NCI-H146 treated with DMSO at 0.1 percent for 48 hours (cell line): ENCODE data around the gene KBTBD13.
"Not testable (repeated sequence)": the region's sequence is repeated elsewhere in the genome, so short reads cannot be mapped to it uniquely, and the experiment has no call there.

ENCODE experiments used
- DNase-seq: peaks from one replicate; lab custom pipeline; 2025; ENCODE audit not compliant: unreplicated experiment; lab: John Stamatoyannopoulos, UW

Gene KBTBD13

DNA sequence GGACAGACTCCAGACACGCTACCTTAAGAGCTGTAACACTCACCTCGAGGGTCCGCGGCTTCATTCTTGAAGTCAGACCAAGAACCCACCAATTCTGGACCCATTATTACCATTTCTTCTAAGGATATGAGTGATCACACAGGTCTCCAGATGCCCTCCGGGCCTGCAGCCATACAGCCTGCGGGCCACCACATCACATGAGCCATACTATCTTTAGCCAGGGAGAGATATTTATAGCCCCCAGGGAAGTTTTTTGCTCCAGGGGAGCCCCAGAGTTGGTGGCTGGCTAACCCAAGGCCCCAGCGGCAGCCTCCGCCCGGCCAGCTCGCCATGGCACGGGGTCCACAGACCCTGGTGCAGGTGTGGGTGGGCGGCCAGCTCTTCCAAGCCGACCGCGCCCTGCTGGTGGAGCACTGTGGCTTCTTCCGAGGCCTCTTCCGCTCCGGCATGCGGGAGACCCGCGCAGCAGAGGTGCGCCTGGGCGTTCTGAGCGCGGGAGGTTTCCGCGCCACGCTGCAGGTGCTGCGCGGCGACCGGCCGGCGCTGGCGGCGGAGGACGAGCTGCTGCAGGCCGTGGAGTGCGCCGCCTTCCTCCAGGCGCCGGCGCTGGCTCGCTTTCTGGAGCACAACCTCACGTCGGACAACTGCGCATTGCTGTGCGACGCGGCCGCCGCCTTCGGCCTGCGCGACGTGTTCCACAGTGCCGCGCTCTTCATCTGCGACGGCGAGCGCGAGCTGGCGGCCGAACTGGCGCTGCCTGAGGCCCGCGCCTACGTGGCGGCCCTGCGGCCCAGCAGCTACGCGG, at the start of gene KBTBD13:
Gene KBTBD13 (plus strand): TSS at position 261 of the 805 bp plus-strand sequence. CDS start 70 bp downstream, at position 331.
- no peak for DNase-seq

DNA sequence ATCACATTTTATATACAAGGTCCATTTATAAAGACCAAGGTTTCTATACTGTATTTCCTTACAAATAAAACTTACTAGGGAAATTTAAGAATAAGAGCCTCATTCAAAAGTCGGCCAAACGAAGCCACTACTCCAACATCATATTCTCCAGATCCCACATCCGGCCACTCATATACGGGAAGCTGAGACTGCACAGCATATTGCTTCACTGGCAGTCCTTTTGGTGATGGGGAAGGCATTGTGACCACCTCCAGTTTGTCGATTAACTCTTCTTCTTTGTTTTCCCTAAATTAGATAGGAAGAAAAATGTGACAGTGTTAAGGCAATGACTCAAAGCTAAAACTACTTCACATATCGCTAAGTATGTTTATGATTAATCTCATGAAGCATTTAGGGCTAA, 49.8 kb upstream of the KBTBD13 start:
- DNase-seq = no peak

DNA sequence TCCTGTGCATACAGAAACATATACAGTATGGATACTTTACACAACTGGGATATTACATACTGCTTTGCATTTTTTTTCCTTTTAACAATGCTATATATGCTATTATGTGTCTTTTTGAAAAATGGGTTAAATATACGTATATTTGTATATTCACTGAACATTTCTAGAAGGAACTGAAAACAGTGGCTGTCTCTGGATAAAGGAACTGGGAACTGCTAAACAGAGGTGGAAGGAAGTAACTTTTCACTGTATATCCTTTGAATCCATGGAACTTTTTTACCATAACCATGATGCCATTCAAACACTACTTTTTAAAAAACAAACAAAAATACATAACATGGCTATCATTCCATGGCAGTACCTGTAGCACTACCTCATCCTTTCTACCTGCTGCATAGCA, 49.0 kb upstream of the KBTBD13 start:
- DNase-seq = no peak

DNA sequence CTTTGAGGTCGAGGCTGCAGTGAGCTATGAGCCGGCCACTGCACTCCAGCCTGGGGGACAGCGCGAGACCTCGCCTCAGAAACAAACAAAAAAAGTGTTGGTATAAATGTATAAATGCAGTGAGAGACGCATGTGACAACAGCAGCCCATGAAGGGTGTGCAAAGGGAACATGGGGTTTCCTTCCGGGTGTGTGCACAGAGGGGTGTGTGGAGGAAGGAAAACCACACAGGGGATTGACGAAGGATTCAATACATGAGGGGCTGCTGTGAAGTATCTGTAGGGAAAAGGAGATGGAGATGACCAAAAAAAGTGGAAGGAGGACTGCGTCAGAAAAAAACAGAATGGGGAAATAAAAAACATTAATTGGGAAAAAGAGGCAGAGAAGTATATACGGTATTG, 48.2 kb upstream of the KBTBD13 start:
- DNase-seq = no peak

DNA sequence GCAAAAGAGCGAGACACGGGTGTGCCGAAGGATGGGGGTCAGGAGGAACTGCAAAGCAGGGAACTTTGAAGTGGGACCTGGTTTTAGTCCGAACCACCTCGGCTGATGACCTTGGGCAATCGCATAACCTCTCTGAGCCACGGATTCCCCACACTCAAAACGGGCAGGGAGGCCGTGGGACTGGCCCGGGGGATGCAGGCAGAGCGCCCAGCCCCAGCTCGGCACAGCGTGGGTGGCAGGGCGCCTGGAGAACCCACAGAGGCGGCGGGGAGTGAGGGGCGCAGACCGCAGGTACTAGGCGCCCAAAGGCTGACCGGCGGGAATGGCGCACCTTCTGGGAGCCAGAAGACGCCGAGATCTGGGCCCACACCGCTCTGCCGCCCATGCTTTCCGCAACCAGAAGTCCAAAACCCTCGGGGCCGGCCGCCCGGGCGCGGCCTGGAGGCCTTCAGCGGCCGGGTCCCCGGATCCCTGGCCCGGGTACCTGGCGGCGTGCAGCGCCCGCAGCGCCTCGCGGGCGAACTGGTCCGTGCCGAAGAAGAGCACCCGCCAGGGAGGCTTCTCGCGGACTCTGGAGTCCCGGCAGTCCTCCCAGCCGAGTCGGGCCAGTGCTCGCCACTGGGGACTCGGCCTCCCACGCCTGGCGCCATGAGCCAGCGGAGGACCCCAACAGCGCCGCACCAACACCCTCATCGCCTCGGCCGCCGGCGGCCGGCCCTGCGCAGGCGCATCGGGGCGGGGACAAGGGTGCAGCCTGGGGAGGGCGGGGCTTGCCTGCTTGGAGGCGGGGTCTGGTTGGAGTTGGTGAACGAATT, 47.4 kb upstream of the KBTBD13 start, which contains the start of gene MTFMT:
Gene MTFMT (minus strand): TSS at position 719 of the 815 bp plus-strand sequence. CDS start 26 bp downstream, at position 693.
- DNase-seq = peak; percentile 9

DNA sequence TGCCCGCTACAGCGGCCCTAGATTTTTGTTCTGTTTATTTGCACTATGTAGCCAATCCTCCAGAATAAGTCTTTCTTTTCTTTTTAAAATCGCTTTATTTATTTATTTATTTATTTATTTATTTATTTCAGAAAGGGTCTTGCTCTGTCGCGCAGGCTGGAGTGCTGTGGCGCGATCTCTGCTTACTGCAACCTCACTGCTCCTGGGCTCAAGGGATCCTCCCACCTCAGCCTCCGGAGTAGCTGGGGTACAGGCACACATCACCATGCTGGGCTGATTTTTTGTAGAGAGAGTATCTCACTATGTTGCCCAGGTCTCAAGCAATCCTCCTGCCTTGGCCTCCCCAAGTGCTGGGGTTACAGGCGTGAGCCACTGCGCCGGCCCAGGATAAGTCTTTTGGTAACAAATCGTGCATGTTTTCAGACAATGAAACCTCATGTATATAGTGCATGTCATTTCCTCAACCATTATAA, 46.8 kb upstream of the KBTBD13 start:
- DNase-seq = no peak

DNA sequence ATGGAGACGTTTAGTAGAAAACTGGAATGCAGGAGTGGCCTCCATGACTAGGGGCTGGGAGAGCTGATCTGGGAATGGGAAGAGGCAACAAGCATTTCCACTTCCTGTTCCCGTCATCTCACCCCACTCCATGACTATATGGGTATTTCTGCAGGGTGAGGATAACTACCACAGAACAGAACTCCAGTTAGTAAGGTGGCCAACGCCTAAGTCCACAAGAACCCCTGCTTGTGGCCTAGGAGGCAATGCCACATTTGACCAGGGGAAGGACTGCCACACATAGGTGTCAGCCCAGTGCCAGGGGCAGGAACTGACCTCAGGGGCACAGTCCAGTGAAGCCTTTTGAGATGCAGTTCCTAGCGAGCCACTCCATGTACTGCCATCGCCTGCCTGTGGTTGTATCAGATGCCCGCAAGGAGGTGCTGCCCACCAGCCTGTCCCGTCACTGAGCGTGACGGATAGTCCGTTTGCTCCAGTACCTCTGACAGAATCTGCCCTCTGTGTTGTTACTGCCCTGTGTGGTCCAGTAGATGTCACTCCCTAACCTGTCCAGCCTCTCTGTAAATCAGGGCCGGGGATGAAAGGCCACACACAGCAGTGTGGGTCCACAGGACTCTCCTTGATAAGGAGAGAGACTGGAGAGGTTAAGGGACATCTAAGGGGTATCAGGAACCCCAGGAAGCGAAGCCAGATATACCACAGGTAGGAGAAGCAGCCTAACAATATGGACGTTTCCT, 43.6 kb upstream of the KBTBD13 start:
- DNase-seq = peak; percentile 41

DNA sequence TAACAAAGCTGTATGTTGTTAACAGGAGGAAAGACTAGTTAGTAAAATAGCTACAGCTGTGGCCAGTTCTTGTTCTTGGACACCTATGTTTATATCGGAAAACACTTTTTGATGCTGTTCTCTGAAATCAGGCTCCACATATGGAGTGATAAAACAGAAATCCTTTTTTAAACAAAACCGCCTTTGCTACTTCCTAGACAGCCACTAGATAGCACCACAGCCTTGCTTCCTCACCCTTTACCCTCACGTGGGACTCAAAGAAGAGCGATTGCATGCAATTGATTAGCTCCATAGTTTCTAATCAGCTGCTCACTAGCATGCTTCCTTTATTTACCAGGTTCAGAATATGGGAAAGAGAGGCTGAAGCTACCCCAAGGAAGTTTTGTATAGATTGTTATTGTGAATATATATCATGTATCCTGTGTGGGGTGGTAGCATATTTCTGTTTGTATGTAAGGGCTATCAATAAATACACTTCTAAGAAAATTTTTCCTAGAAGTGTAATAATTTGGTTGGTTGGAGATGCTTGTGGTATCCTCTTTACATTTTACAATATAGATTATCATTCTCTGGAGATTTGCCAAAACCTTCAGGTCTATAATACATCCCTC, 42.8 kb upstream of the KBTBD13 start:
- peak; percentile 24 for DNase-seq

DNA sequence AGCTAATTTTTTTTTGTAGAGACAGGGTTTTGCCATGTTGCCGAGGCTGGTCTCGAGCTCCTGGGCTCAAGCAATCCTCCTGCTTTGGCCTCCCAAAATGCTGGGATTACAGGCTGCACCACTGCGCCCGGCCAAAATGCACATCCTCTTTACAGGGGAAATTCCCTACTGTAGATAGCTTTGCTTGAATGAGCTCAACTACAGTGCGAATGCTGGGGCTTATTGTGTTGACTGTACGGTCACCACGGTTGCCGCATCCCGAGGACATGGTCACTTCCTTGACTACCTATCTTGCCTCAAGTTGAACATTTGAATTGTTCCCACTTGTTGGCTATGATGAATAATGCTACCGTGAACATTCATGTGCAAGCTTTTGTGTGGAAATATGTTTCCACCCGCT, 41.8 kb upstream of the KBTBD13 start:
- DNase-seq = no peak

DNA sequence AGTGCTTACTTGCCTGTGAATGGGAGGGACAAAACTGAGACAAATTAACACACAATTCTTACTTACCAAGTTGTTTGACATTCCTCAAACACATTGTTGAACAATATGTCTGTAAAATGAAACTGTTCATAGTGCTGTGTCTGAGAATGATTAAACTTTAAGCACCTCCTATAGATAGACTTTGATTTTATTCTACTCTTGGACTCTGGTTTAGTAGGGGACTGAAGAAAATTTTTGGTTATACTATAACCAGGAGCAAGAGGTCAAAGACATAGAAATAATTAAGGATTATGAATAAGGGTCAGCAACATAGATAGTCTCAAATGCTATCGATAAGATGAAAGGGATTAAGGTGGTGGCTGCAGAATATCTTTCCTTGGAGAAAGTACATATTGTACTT, 39.2 kb upstream of the KBTBD13 start:
- DNase-seq = no peak

DNA sequence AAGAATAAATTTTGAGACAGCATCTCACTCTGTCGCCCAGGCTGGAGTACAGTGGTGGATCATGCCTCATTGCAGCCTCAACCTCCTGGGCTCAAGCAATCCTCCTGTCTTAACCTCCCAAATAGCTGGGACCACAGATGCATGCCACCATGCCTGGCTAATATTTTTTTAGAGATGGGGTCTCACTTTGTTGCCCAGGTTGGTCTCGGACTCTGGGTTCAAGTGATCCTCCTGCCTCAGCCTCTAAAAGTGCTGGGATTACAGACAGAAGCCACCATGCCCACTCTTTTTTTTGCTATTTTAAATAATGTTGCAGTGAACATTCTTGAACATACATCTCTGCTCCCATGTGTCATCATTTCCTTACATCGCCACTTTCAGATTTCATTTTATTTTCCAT, 38.1 kb upstream of the KBTBD13 start:
- DNase-seq = no peak

DNA sequence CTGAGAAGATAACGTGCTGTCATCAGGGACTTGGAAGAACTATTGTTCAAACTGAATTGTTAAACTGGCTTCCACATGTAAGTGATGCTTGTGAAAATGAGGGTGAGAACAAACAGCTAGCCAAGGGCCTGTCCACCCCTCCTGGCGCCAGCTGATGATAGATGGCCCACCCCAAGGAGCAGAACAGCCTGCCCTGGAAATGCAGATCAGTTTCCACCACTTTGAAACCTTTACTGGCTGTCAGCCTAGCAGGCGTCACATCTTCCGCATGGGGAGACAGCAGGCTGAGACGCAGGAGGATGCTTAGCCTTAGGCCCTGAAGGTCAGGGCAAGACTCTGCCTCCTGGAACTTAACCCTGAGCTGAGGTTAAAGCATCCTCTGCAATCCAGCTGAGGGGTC, 37.7 kb upstream of the KBTBD13 start:
- DNase-seq = no peak

DNA sequence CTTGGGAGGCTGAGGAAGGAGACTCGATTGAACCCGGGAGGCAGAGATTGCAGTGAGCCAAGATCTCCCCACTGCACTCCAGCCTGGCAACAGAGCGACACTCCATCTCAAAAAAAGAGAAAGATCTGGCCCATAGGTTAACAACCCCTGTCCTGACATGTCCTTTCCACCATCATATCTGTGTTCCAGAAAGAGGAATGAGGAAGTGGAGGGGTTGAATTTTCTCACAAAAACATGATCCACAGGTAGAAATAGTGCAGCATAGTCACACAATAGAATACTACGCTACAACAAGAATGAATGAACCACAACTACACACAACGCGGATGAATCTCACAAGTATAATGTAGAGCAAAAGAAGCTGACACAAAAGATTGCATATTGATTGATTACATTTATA, 36.1 kb upstream of the KBTBD13 start:
- DNase-seq = no peak

DNA sequence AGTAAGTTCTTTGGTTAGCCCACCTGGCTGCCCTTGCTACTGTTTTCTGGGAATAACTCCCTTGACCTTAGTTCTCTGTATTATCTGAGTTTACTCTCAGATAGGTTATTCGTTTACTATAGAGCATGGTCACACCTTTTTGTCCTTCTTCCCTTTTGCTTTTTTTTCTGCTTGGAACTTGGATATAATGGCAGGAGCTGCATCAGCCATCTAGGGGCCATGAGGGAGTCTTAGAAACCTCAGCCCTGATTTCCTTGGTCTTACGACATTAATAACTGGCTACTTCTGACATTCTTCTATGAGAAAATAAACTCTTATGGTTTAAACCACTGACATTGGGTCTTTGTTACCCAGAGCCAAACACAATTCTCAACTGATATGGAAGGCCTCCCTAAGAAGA, 34.8 kb upstream of the KBTBD13 start:
- DNase-seq = no peak

DNA sequence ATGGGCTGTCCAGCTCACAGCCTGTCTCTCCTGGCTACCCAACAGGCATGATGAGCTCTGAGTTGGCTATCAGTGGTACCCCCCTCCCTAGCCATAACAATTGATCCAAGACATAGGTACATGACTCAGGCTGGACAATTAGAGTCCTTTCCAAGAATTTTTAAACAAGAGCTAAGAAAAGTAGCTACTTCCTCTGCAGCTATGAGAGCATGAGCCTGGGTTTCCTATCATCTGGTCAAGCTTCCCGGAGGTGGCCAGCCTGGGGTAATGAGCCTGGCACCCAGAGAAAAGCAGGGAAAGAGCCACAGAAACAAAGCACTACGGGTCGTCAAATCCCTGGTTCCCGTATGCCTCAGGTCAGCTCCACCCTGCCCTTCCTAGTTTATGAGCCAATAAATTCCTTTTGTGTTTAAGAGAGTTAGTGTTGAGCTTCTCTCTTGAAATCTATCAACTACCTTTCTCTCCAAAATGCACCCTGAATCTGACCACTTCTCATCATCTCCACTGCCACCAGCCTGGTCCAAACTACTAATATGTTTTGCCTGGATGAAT, 33.7 kb upstream of the KBTBD13 start:
- DNase-seq = no peak

DNA sequence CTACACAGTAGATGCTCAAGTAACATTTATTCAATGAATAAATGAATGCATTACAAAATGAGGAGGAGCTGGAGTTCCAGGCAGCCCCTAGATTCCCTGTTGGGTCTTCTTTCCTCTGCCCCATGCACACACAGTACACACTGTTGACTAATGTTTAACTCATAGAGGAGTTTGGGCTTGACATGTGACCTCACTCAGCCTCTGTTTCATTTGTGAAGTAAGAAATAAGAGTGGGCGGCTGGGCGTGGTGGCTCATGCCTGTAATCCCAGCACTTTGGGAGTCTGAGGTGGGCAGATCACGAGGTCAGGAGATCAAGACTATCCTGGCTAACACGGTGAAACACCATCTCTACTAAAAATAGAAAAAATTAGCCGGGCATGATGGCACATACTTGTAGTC, 32.3 kb upstream of the KBTBD13 start:
- not testable (repeated sequence) for DNase-seq

DNA sequence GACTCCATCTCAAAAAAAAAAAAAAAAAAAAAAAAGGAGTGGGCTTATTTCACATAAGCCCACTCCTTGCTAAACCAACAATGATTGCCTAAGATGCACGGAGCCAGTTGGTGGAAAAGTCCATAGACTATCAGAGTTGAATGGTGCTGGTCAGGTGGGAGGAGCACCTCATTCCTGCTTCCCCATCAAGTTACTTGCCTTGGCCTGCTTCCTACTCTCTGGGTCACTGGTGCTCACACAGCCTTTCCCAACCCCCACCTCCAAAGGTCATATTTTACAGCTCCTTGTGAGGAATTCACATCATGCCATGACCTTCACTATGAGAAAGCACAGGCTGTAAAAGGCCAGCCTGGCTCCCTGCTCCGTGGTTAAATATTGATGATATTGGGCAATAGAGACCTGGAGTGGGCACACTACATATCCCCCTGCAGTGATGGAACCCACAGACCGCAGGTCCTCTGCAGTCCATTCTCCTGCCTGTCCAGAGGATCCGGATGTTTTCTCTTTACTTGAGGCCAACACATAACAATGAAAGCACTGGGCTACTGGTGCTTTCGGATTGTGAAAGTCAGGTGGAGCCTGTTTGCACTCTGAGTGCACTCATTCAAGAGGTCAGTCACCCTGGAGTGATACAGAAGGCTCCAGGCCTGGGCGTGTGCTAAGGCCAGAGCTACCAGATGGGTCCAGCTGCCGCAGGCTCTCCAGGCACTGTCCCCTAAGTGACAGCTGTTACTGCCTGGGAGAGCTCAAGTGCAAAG, 31.6 kb upstream of the KBTBD13 start, which contains the start of gene SLC51B:
Gene SLC51B (plus strand): TSS at position 664 of the 758 bp plus-strand sequence. CDS start 4,618 bp downstream, outside the sequence.
- peak; percentile 79 for DNase-seq

DNA sequence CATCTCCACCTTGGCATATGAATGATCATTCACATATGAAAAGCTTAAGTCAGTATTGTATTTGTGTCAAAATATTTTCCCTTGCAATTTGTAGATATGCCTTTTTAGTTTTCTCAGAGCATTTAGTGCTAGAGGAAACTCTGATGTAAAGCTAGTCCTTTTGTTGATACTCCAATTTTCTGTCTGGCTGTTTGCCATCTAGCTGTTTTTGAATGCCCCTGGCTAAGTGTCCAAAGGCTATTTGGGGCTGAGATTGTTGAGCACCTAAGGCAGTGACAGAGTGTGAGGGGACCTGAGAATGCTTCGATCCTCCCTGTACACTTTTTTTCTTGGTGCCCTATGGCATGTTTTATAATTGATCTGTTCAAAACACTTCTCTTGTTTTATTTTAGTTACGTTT, 28.3 kb upstream of the KBTBD13 start:
- no peak for DNase-seq

DNA sequence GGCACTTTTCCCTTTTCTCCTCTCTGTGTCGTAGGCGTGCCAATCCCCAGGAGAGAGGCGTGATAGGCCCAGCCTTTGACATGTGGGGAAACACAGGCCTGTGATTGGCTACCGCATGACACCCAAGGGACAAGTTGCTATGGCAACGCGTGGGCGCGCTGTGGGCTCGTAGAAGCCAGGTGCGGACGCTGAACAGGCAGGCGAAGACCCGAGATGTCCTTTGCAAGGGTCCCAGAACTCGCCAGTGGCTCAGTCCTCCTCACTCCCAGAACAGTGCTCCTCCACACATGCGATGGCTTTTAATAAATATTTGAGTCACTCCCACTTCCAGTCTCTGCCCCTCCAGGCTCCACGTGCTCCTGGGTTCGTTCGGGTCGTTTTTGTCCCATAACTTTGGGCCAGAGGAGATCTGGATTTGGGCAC, 27.1 kb upstream of the KBTBD13 start:
- DNase-seq = peak; percentile 77

DNA sequence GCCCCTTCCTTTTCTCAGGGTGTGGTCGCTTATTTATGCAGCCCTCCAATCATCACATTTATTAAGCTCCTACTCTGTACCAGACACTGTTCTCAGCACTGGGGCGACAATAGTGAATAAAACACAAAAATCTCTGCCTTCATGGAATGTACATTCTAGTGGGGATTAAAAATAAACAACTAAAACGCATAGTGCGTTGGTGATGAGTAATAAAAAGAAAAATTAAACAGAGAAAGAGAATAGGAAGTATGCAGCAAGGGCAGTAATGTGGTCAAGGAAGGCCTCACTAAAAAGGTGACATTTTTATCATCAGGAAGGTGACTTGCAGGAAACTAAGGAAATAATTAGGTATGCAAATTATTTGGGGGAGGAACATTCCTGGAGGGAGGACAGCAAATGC, 26.3 kb upstream of the KBTBD13 start:
- DNase-seq = no peak
